Activated naive CD4-positive, alpha-beta T cell treated with anti-CD3 and anti-CD28 coated beads, Interleukin-2, amount 10 ng/mL, durations not matched to agents 7 days and 5 days (primary cell): Measurements from ENCODE around the gene CEP170.
A peak's percentile ranks its signal among the peaks of the same experiment; 100 is the strongest.

Source experiments
- CTCF ChIA-PET: fragments of 350-600 bp; sonication (Branson Sonifier 250); formaldehyde crosslinking; loops from one replicate; lab custom pipeline; 2021; ENCODE audit warnings: antibody characterized with exemption; lab: Charles Lee
- DNase-seq: peaks from one replicate; pipeline ENCODE4 v3.0.0-alpha.2; 2020
- H3K27ac Mint-ChIP-seq: one replicate; pipeline ENCODE4 v1.8.0; 2021; ENCODE audit warnings: mild to moderate bottlenecking, moderate library complexity, mixed read lengths
- H3K27me3 Mint-ChIP-seq: one replicate; pipeline ENCODE4 v1.8.0; 2021; ENCODE audit warnings: mild to moderate bottlenecking, mixed read lengths
- H3K36me3 Mint-ChIP-seq: one replicate; pipeline ENCODE4 v1.8.0; 2021; ENCODE audit warnings: mixed read lengths
- H3K4me1 Mint-ChIP-seq: one replicate; pipeline ENCODE4 v1.8.0; 2021; ENCODE audit warnings: mixed read lengths
- H3K4me3 Mint-ChIP-seq: one replicate; pipeline ENCODE4 v1.8.0; 2021; ENCODE audit warnings: mild to moderate bottlenecking, moderate library complexity, mixed read lengths
- H3K9me3 Mint-ChIP-seq: one replicate; pipeline ENCODE4 v1.8.0; 2021; ENCODE audit warnings: mixed read lengths

The CEP170 gene

DNA sequence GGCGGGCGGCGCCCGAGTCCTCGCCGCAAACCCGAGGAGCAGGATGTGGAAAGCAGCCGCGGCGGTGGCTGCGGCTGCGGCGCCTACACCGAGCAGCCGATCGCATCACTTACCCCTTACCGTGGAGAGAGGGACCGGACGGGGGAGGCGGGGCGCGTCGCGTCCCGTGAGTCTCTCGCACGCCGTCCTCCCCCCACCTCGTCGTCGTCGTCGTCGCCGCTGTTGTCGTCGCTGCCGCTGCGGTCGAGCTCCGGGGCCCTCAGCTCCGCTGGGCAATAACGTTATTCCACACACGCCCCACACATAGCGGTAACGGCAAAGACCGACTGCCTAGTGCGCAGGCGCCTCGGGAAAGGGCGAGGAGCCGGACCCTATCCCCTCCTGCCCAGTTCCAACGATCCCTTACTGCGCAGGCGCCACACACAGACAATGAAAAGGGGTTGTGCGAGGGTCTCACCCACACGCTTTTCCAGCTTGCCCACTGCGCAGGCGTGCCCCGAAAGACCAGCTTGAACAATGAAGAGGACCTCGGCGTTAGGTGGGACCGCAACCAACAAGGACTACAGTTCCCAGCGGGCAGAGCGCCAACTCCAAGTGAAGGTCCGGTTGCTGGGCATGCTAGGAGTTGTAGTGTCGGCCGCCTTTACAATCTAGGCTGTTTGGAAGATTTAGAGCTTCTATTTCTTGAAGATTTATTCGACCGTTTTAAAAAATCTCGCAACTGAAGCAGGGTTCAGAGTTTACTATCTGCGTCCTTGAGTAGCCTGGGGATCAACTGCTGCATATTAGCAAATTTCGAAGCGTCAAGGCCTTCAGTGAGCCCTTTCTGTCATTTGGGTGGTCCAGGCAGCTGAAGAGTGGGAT, at the start of gene CEP170:
TSS of gene CEP170 (minus strand) at position 355 of the 864 bp plus-strand sequence. CDS start 30,001 bp downstream, outside the sequence.
- CTCF ChIA-PET = no interaction called here
- no peaks in the 10 kb centered on the region for H3K9me3 Mint-ChIP-seq
- H3K36me3 Mint-ChIP-seq = peaks cover 9% of the 10 kb centered on the region
- H3K4me3 Mint-ChIP-seq = peak within 1 kb of the TSS; percentile 95
- peak; percentile 89 for DNase-seq
- peaks cover 10% of the 10 kb centered on the region for H3K27me3 Mint-ChIP-seq
- peaks cover 41% of the 10 kb centered on the region for H3K4me1 Mint-ChIP-seq
- H3K27ac Mint-ChIP-seq = peak within 1 kb of the TSS; percentile 97

DNA sequence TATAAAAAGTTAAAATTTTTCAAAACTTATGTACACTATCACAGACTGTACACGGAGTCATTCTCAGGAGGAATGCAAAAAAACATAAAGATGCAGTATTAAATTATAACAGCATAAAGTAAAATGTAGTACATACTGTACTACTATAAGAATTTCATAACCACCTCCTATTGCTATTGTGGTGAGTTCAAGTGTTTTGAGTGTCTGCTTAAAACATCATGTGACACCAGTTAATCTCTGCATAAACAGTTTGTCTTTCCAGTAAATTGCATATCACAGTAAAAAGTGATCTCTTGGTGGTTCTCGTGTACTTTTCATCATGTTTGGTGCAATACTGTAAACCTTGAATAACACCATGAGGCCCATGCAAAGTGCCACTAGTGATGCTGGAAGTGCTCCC, 46.0 kb upstream of the CEP170 start:
- Mint-ChIP-seq H3K27me3 (no peaks in the 10 kb centered on the region), H3K4me1 (no peaks in the 10 kb centered on the region), H3K4me3 (no peak overlapping the region), H3K9me3 (peaks cover 9% of the 10 kb centered on the region), H3K36me3 (peaks cover 34% of the 10 kb centered on the region), H3K27ac (no peak overlapping the region)
- CTCF ChIA-PET = no interaction called here
- no peak for DNase-seq

DNA sequence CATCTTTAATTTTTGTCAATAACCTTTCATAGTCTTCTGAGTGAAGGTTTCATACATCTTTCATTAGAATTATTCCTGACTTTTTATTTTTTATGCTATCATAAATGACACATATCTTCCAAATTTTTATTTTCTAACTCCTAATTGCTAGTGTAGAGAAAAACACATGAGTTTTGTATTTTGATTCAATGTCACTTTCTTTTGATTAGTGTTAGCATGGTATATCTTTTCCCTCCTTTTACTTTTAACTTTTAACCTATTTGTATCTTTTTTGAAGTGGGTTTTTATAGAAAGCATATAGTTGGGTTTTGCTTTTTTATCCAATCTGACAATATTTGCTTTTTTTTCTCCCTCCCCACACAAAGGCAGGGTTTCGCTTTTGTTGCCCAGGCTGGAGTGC, 44.0 kb upstream of the CEP170 start:
- no peaks in the 10 kb centered on the region for H3K4me1 Mint-ChIP-seq
- H3K27me3 Mint-ChIP-seq = no peaks in the 10 kb centered on the region
- H3K36me3 Mint-ChIP-seq = peaks cover 46% of the 10 kb centered on the region

DNA sequence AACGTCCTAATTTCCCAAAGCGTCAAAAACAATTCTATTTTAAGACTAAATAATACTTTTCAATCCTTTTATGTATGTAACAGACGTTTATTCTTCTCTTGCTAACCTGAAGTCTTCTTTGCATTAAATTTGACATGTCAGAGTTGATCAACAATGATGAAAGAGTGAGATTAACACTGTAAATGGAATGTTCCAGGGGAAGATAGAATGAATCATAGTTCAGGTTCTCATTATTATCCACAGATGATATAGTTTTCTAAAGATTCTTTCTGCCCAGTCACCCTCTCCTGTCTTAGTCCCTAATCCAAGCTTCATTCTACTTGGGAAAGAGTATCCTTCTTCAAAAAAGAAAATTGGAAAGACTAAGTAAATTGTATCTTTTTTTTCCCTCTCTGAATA, 39.6 kb upstream of the CEP170 start:
- Mint-ChIP-seq H3K9me3 (peaks cover 25% of the 10 kb centered on the region), H3K4me3 (no peak overlapping the region), H3K36me3 (peaks cover 65% of the 10 kb centered on the region), H3K27ac (peak overlapping the region; percentile 12), H3K4me1 (no peaks in the 10 kb centered on the region), H3K27me3 (no peaks in the 10 kb centered on the region)
- CTCF ChIA-PET = interaction anchor here (1.3 kb wide), 1 partner anchor 19 kb away, joined by 3 read pairs; no protein-coding TSS in a partner anchor
- no peak for DNase-seq

More for the DNA sequence above, 44.0 kb upstream of the CEP170 start:
- CTCF ChIA-PET = no interaction called here
- H3K9me3 Mint-ChIP-seq = peaks cover 16% of the 10 kb centered on the region
- no peak overlapping the region for H3K4me3 Mint-ChIP-seq
- no peak overlapping the region for H3K27ac Mint-ChIP-seq
- no peak for DNase-seq

GRCh38 chr1:243293941-243294722, 39.1 kb upstream of the CEP170 start:
- CTCF ChIA-PET = interaction anchor here (1.3 kb wide), 1 partner anchor 20 kb away, joined by 3 read pairs; no protein-coding TSS in a partner anchor
- Mint-ChIP-seq H3K36me3 (peaks cover 69% of the 10 kb centered on the region), H3K4me1 (no peaks in the 10 kb centered on the region), H3K27ac (no peak overlapping the region), H3K27me3 (no peaks in the 10 kb centered on the region), H3K9me3 (peaks cover 25% of the 10 kb centered on the region), H3K4me3 (no peak overlapping the region)
- no peak for DNase-seq

DNA sequence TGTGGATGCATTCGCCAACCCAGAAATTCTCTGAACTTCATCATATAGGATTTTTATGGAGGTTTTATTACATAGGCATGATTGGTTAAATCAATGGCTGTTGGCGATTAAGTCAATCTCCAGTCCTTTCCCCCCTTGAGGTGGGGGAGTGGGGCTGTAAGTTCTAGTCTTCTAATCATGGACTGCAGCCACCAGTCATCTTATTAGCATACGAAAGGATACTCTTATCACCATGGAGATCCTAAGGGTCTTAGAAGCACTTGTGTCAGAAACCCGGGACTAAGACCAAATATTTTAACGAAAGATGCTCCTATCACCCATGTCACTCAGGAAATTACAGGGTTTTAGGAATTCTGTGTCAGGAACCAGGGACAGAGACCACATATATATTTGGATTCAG, 37.0 kb upstream of the CEP170 start:
- CTCF ChIA-PET = no interaction called here
- Mint-ChIP-seq H3K4me1 (peaks cover 14% of the 10 kb centered on the region), H3K9me3 (peaks cover 24% of the 10 kb centered on the region), H3K27me3 (no peaks in the 10 kb centered on the region), H3K27ac (no peak overlapping the region), H3K4me3 (no peak overlapping the region), H3K36me3 (peaks cover 70% of the 10 kb centered on the region)
- DNase-seq = no peak

DNA sequence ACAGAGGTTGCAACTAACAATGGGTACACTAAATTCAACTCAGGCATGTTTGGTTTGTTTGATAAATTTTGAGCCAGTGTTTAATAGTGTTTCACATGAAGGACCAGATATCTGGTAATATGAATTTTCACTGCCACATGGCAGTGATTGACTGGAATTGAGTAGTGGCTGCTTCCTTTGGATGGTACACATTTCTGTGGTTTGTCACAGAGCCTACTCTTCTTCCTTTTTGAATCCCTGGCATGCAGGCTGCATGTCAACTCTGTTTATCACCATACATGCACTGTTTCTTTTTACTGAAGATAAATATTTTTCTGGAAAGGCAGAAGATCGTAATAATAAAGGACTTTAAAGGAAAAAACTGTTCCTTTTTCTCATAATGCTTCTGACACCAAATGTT, 36.2 kb upstream of the CEP170 start:
- Mint-ChIP-seq H3K27me3 (no peaks in the 10 kb centered on the region), H3K9me3 (peaks cover 19% of the 10 kb centered on the region), H3K36me3 (peaks cover 65% of the 10 kb centered on the region), H3K4me3 (no peak overlapping the region), H3K27ac (no peak overlapping the region), H3K4me1 (peaks cover 22% of the 10 kb centered on the region)
- CTCF ChIA-PET = no interaction called here
- DNase-seq = no peak

DNA sequence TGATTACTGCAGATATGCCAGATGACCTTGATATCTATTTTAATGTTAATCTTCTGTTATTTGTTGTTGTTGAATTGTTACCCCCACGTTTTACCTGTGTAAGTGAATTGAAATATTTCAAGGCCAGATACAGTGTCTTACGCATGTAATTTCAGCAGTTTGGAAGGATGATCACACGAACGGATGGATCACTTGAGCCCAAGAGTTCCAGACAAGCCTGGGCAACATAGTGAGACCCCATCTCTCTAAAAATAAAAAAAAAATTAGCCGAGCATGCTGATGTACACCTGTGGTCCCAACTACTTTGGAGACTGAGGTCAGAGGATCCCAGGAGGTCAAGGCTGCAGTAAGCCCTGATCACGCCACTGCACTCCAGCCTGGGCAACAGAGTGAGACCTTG, 33.0 kb upstream of the CEP170 start:
- Mint-ChIP-seq H3K4me1 (peaks cover 34% of the 10 kb centered on the region), H3K36me3 (peaks cover 60% of the 10 kb centered on the region), H3K4me3 (no peak overlapping the region), H3K9me3 (peaks cover 6% of the 10 kb centered on the region), H3K27me3 (no peaks in the 10 kb centered on the region), H3K27ac (peak overlapping the region; percentile 15)
- no peak for DNase-seq
- CTCF ChIA-PET = no interaction called here

- CTCF ChIA-PET = no interaction called here
- no peak for DNase-seq
- Mint-ChIP-seq H3K36me3 (peaks cover 58% of the 10 kb centered on the region), H3K27me3 (no peaks in the 10 kb centered on the region), H3K27ac (peak overlapping the region; percentile 15), H3K4me1 (peaks cover 34% of the 10 kb centered on the region), H3K9me3 (peaks cover 5% of the 10 kb centered on the region), H3K4me3 (no peak overlapping the region)
Observed at GRCh38 chr1:243287652-243288051, 32.6 kb upstream of the CEP170 start.

- no peaks in the 10 kb centered on the region for H3K27me3 Mint-ChIP-seq
- CTCF ChIA-PET = interaction anchor here (1.6 kb wide), 1 partner anchor 33 kb away, joined by 3 read pairs; no protein-coding TSS in a partner anchor
- peaks cover 34% of the 10 kb centered on the region for H3K4me1 Mint-ChIP-seq
- H3K36me3 Mint-ChIP-seq = peaks cover 61% of the 10 kb centered on the region
- H3K27ac Mint-ChIP-seq = peak overlapping the region; percentile 15
- peaks cover 3% of the 10 kb centered on the region for H3K9me3 Mint-ChIP-seq
- H3K4me3 Mint-ChIP-seq = no peak overlapping the region
- no peak for DNase-seq
Observed at GRCh38 chr1:243287123-243287460, 32.0 kb upstream of the CEP170 start.

DNA sequence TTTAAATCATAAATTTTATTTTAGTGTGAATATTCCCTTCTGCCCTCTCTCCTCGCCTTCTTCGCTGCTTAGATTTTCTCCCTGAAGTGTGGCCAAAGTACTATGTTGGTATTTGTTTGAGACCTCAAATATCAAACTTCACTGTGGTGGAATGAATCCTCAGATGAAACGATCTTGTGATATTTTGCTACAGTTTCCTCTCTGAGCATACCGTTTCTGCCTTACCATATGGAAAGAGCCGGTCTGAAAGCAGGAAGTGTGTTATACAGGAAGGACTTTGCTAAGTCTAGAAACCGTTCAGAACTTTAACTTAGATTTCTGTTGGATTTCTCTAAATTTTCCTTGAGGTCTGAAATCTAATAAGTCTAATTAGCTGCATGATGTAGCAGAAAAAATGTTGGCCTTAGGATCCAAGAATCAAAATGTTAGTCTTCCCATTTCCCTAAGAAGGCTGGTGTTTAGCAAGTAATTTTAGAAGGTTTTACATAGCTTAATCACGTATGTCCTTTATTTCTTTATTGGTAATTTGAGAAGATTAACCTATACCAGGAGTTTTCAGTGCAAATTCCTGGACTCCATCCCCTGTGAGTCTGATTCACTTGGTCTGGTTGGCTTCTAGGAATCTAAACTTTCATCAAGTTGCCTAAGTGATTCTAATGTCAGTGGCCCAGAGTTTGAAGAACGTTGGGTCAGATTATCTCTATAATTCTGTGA, 31.5 kb upstream of the CEP170 start:
- Mint-ChIP-seq H3K27me3 (no peaks in the 10 kb centered on the region), H3K36me3 (peaks cover 61% of the 10 kb centered on the region)
- CTCF ChIA-PET = interaction anchor here (1.6 kb wide), 1 partner anchor 33 kb away, joined by 3 read pairs; no protein-coding TSS in a partner anchor

GRCh38 chr1:243281672-243282071, 26.6 kb upstream of the CEP170 start:
- Mint-ChIP-seq H3K4me1 (peaks cover 18% of the 10 kb centered on the region), H3K27ac (no peak overlapping the region), H3K27me3 (no peaks in the 10 kb centered on the region), H3K4me3 (no peak overlapping the region), H3K36me3 (peaks cover 38% of the 10 kb centered on the region), H3K9me3 (peaks cover 2% of the 10 kb centered on the region)
- CTCF ChIA-PET = no interaction called here
- DNase-seq = no peak

More for the DNA sequence above, 31.5 kb upstream of the CEP170 start:
- DNase-seq = no peak
- H3K4me1 Mint-ChIP-seq = peaks cover 34% of the 10 kb centered on the region
- peaks cover 3% of the 10 kb centered on the region for H3K9me3 Mint-ChIP-seq
- peak overlapping the region; percentile 62 for H3K27ac Mint-ChIP-seq
- no peak overlapping the region for H3K4me3 Mint-ChIP-seq

- H3K4me1 Mint-ChIP-seq = peaks cover 8% of the 10 kb centered on the region
- no peaks in the 10 kb centered on the region for H3K27me3 Mint-ChIP-seq
- peaks cover 37% of the 10 kb centered on the region for H3K36me3 Mint-ChIP-seq
- H3K27ac Mint-ChIP-seq = no peak overlapping the region
- no peak overlapping the region for H3K4me3 Mint-ChIP-seq
- H3K9me3 Mint-ChIP-seq = peaks cover 2% of the 10 kb centered on the region
- no peak for DNase-seq
- CTCF ChIA-PET = no interaction called here
Observed at GRCh38 chr1:243280571-243281129, 25.6 kb upstream of the CEP170 start.

DNA sequence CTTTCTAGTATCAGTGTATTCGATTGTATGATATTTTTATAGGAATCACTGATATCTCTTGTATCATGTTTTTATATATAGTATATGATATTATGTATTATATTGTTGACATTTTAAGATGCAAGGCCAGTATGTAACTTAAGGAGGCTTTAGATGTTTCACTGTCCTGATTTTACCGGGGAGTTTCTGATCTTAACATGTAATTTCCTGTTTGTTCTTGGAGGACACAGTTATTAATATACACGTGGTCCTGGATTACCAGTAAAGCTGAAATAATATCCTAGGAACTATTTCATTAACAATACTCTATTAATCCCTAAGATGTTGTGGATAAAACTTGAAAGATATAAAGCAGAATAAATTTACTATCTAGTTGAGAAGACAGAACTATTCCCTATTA, 20.2 kb upstream of the CEP170 start:
- Mint-ChIP-seq H3K27ac (no peak overlapping the region), H3K4me1 (no peaks in the 10 kb centered on the region), H3K36me3 (peaks cover 34% of the 10 kb centered on the region), H3K27me3 (no peaks in the 10 kb centered on the region), H3K4me3 (no peak overlapping the region), H3K9me3 (no peaks in the 10 kb centered on the region)
- DNase-seq = no peak
- CTCF ChIA-PET = no interaction called here
